MM.1S (cell line): ENCODE data around the gene RPL7L1.

Source experiments
- CTCF ChIP-seq: fragments of 300-600 bp; sonication (generic); IDR thresholded peaks from 2 replicates; pipeline ENCODE4 v1.5.1; 2016; ENCODE audit warnings: antibody characterized with exemption, low read length, mixed read lengths
- EZH2phosphoT487 ChIP-seq: fragments of 300-600 bp; sonication (generic); IDR thresholded peaks from 2 replicates; pipeline ENCODE4 v1.6.1; 2018; ENCODE audit warnings: antibody characterized with exemption, low read length

- TF ChIP-seq EZH2phosphoT487 = no peak
- no peak for TF ChIP-seq CTCF
Measured at GRCh38 chr6:42841844-42842584, 37.4 kb upstream of the RPL7L1 start.
